Stimulated activated effector memory CD8-positive, alpha-beta T cell treated with anti-CD3 and anti-CD28 coated beads, Interleukin-12 subunit alpha, Interleukin-12 subunit beta, amount 100 ng/mL, for 72 hours (primary cell): Measurements from ENCODE around the gene MECP2.
A peak's percentile ranks its signal among the peaks of the same experiment; 100 is the strongest.

ENCODE experiments used
- ATAC-seq: fragments of 150-1000 bp; cut with Tn5 transposase; 2 replicates; pipeline ENCODE4 v1.10.0; 2021
- DNase-seq, 2 donors: peaks; one replicate each; pipeline ENCODE4 v3.0.0; 2021 to 2022; ENCODE audit warnings: low spot score in 2 of 2
- H3K27ac Mint-ChIP-seq: one replicate; pipeline ENCODE4 v1.8.0; 2022; ENCODE audit warnings: mild to moderate bottlenecking, mixed read lengths
- H3K36me3 Mint-ChIP-seq: one replicate; pipeline ENCODE4 v1.8.0; 2022; ENCODE audit warnings: mild to moderate bottlenecking, mixed read lengths
- H3K4me1 Mint-ChIP-seq: one replicate; pipeline ENCODE4 v1.8.0; 2022; ENCODE audit warnings: mixed read lengths
- H3K4me3 Mint-ChIP-seq: one replicate; pipeline ENCODE4 v1.8.0; 2022; ENCODE audit warnings: mild to moderate bottlenecking, mixed read lengths
- H3K9me3 Mint-ChIP-seq: one replicate; pipeline ENCODE4 v1.8.0; 2022; ENCODE audit warnings: mixed read lengths

Gene MECP2

DNA sequence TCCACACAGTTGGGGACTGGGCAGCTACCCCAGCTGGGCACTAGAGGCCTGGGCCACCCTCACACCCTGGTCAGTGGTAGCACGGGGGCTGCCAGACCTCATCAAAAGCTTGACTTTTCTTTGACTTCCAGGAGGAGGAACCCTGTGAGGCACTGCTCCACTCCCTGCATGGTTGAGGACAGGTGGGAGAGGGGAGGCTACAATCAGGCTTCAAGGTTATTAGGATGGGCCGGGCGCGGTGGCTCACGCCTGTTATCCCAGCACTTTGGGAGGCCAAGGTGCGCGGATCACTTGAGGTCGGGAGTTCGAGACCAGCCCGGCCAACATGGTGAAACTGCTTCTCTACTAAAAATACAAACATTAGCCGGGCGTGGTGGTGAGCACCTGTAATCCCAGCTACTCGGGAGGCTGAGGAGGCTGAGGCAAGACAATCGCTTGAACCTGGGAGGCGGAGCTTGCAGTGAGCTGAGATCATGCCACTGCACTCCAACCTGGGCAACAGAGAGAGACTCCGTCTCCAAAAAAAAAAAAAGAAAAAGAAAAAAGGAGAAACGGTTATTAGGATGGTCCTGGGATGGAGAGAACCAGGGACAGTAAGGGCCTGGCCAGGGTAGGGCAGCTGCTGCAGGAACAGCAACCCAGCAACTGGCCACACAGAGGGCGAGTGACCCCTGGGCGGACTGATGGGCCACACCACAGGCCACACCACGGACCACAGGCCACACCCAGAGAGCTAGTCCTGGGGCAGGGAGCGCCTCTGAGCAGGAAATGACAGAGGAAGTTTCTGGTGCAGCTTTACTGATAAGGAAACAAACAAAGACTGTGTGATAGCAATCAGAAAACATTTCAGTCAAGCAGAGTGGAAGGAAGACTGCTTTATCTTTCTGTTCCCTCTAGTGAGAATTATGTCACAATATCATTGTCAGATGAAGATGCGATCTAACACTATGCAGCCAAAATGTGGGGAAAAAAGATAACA is 26.0 kb upstream of the MECP2 start:
- peak overlapping the region; percentile 30 for H3K4me3 Mint-ChIP-seq
- DNase-seq (no peak), ATAC-seq (peak; percentile 76)

DNA sequence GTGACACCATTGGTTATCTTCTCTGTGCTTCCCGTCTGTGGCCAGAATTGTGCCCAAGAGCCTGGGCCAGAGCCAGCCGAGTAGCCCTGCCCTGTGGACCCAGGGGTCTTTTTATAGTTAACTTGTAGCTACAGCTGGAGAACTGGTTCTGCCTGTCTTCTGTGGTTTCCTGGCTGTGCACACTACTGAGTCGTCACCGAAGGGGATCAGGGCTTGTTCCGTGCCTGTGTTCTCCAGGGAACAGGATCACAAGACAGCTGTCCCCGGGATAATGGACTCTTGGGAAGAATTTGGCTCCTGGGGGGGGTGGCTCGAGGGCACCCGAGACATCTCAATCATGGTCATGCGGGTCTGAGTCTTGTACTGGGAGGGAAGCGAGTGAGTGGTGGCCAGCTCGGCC is 24.4 kb upstream of the MECP2 start:
- Mint-ChIP-seq H3K4me3 (no peak overlapping the region), H3K27ac (peak overlapping the region; percentile 73), H3K9me3 (no peaks in the 10 kb centered on the region), H3K36me3 (no peaks in the 10 kb centered on the region), H3K4me1 (peaks cover 11% of the 10 kb centered on the region)
- ATAC-seq (no peak), DNase-seq (no peak)

More for the DNA sequence above, 26.0 kb upstream of the MECP2 start:
- H3K4me1 Mint-ChIP-seq: peaks cover 11% of the 10 kb centered on the region
- no peaks in the 10 kb centered on the region for H3K9me3 Mint-ChIP-seq
- H3K27ac Mint-ChIP-seq: peak overlapping the region; percentile 84
- no peaks in the 10 kb centered on the region for H3K36me3 Mint-ChIP-seq

GRCh38 chrX:154121207-154121606 is 23.7 kb upstream of the MECP2 start:
- Mint-ChIP-seq H3K4me1 (peaks cover 11% of the 10 kb centered on the region), H3K36me3 (no peaks in the 10 kb centered on the region), H3K4me3 (no peak overlapping the region), H3K9me3 (no peaks in the 10 kb centered on the region), H3K27ac (peak overlapping the region; percentile 73)
- DNase-seq (no peak), ATAC-seq (no peak)

GRCh38 chrX:154120567-154120966 is 23.1 kb upstream of the MECP2 start:
- no peak overlapping the region for H3K4me3 Mint-ChIP-seq
- no peak for ATAC-seq
- H3K9me3 Mint-ChIP-seq: no peaks in the 10 kb centered on the region
- H3K36me3 Mint-ChIP-seq: no peaks in the 10 kb centered on the region
- DNase-seq: no peak
- peaks cover 11% of the 10 kb centered on the region for H3K4me1 Mint-ChIP-seq
- H3K27ac Mint-ChIP-seq: no peak overlapping the region

DNA sequence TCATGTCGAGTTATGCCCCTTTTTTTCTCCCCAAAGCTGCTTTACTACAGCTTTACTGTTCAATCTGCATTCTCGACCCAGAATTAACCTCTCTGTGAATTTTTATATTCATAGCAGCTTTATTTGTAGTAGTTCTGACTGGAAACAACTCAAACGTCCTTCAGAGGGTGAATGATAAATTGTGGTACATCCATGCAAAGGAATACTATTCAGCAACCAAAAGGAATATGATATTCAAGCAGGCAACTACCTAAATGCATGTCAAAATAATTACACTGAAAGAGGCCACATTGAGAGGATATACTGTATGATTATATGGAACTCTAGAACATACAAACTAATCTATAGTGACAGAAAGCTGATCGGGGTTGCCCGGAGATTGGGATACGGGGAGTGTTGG is 20.0 kb upstream of the MECP2 start:
- no peaks in the 10 kb centered on the region for H3K36me3 Mint-ChIP-seq
- no peak overlapping the region for H3K4me3 Mint-ChIP-seq
- H3K27ac Mint-ChIP-seq: no peak overlapping the region
- DNase-seq: no peak
- H3K4me1 Mint-ChIP-seq: no peaks in the 10 kb centered on the region
- ATAC-seq: no peak
- no peaks in the 10 kb centered on the region for H3K9me3 Mint-ChIP-seq

GRCh38 chrX:154116426-154117211 is 19.1 kb upstream of the MECP2 start:
- Mint-ChIP-seq H3K9me3 (no peaks in the 10 kb centered on the region), H3K4me1 (no peaks in the 10 kb centered on the region), H3K27ac (peak overlapping the region; percentile 73), H3K4me3 (no peak overlapping the region), H3K36me3 (no peaks in the 10 kb centered on the region)
- DNase-seq: no peak
- no peak for ATAC-seq

GRCh38 chrX:154115750-154116149 is 18.2 kb upstream of the MECP2 start:
- no peak overlapping the region for H3K4me3 Mint-ChIP-seq
- ATAC-seq: no peak
- H3K36me3 Mint-ChIP-seq: no peaks in the 10 kb centered on the region
- H3K27ac Mint-ChIP-seq: peak overlapping the region; percentile 73
- H3K4me1 Mint-ChIP-seq: no peaks in the 10 kb centered on the region
- no peaks in the 10 kb centered on the region for H3K9me3 Mint-ChIP-seq
- no peak for DNase-seq

DNA sequence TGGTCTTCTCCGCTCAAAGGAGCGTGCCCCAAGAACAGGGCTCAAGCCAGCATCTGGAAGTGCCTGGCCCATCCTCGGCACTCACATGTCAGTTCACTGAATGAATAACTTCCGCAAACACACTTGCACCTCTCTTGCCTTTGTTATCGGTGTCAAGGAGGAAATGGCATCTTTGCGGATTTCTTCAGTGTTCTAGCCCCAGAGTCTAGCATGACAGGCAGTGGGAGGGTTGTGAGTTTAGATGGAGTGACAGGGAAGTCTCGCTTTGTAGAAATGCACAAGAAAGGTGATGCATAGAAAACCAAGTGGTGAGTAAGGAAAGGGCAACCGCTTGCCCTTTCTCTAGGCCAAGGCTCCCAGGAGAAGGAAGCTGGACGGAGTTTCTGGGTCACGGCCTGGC is 17.6 kb upstream of the MECP2 start:
- no peaks in the 10 kb centered on the region for H3K36me3 Mint-ChIP-seq
- DNase-seq (no peak), ATAC-seq (no peak)
- H3K4me3 Mint-ChIP-seq: no peak overlapping the region
- H3K4me1 Mint-ChIP-seq: no peaks in the 10 kb centered on the region
- no peaks in the 10 kb centered on the region for H3K9me3 Mint-ChIP-seq
- H3K27ac Mint-ChIP-seq: no peak overlapping the region

- Mint-ChIP-seq H3K4me3 (no peak overlapping the region), H3K27ac (no peak overlapping the region)
These were observed 17.1 kb upstream of the MECP2 start for GRCh38 chrX:154114652-154115051.

GRCh38 chrX:154113729-154114128 is 16.2 kb upstream of the MECP2 start:
- H3K36me3 Mint-ChIP-seq: no peaks in the 10 kb centered on the region
- no peak overlapping the region for H3K4me3 Mint-ChIP-seq
- no peak overlapping the region for H3K27ac Mint-ChIP-seq
- no peaks in the 10 kb centered on the region for H3K4me1 Mint-ChIP-seq
- H3K9me3 Mint-ChIP-seq: no peaks in the 10 kb centered on the region
- ATAC-seq (no peak), DNase-seq (no peak)

More at GRCh38 chrX:154114652-154115051, 17.1 kb upstream of the MECP2 start:
- no peaks in the 10 kb centered on the region for H3K4me1 Mint-ChIP-seq
- H3K9me3 Mint-ChIP-seq: no peaks in the 10 kb centered on the region
- ATAC-seq: no peak
- no peak for DNase-seq
- H3K36me3 Mint-ChIP-seq: no peaks in the 10 kb centered on the region

DNA sequence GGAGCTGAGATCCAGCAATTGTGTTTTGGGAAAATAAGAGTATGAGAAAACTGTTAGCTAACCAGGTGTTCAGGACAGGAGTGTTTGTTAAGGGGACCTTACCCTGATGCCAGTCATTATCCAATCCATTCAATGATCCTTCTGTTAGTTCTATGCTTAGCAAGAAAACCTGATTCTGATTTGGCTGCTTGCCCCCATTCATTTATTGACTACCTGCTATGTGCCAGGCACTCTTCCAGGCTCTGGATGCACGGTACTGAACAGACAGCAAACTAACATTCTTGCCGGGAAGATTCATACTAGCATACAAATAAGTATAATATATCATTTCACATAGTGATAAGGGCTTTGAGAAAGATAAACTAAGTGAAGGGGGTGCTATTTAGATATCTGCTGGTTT is 1.0 kb upstream of the MECP2 start:
- H3K36me3 Mint-ChIP-seq: peaks cover 11% of the 10 kb centered on the region
- no peak for DNase-seq
- peak overlapping the region; percentile 81 for H3K27ac Mint-ChIP-seq
- peaks cover 56% of the 10 kb centered on the region for H3K4me1 Mint-ChIP-seq
- H3K9me3 Mint-ChIP-seq: no peaks in the 10 kb centered on the region
- no peak for ATAC-seq
- peak overlapping the region; percentile 72 for H3K4me3 Mint-ChIP-seq

DNA sequence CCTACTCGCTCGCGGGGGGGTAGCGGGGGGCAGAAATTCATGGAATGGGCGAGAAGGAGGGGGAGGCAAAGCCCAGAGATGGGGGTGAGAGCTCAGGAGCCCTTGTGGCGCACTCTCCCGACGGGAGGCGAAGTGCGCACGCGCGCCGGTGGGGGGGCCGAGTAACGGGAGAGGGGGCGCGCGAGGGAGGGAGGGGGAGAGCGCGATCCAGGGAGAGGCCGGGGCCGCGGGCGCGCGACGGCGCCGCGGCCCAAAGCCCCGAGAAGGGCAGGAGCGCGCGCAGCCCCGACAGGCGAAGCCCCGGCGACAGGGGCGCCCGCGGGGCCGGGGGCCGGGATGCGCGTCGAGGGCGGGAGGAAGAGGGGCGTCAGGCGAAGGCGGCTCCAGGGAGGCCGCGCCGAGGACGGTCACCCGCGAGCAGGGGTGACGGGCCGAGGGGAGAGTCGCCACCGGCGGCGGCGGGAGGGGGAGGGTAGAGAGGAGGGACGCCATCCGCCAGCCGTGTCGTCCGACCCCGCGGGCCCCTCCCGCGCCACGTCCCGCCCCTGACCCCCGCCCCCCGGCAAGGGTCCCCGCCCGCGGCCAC is 421 bp downstream of the MECP2 start:
- peak; percentile 22 to 67 for DNase-seq
- no peaks in the 10 kb centered on the region for H3K9me3 Mint-ChIP-seq
- H3K4me1 Mint-ChIP-seq: peaks cover 52% of the 10 kb centered on the region
- H3K36me3 Mint-ChIP-seq: peaks cover 20% of the 10 kb centered on the region
- H3K4me3 Mint-ChIP-seq: peak overlapping the region; percentile 93
- peak overlapping the region; percentile 97 for H3K27ac Mint-ChIP-seq
- peak; percentile 46 for ATAC-seq

- Mint-ChIP-seq H3K9me3 (no peaks in the 10 kb centered on the region), H3K27ac (peak overlapping the region; percentile 97), H3K4me3 (peak overlapping the region; percentile 93), H3K4me1 (peaks cover 50% of the 10 kb centered on the region), H3K36me3 (peaks cover 28% of the 10 kb centered on the region)
- peak; percentile 55 for ATAC-seq
- peak in 1 of 2 donors; percentile 2 for DNase-seq
These were observed 1.1 kb downstream of the MECP2 start for GRCh38 chrX:154096140-154097002.

- Mint-ChIP-seq H3K36me3 (peaks cover 43% of the 10 kb centered on the region), H3K4me1 (peaks cover 52% of the 10 kb centered on the region), H3K9me3 (no peaks in the 10 kb centered on the region), H3K27ac (peak overlapping the region; percentile 97), H3K4me3 (peak overlapping the region; percentile 93)
- ATAC-seq (no peak), DNase-seq (no peak)
These were observed 2.7 kb downstream of the MECP2 start for GRCh38 chrX:154094833-154095232.
